Aorta (tissue), 5 donors: ENCODE measurements around the gene SDCCAG8. TPM values are rescaled to one million over a fixed set of nuclear protein-coding genes. Genes with fewer than 3 reads are reported as not detected.

Source experiments
- ATAC-seq: fragments of 200-7000 bp; cut with Tn5 transposase; one replicate; pipeline ENCODE4 v1.9.1; 2022; ENCODE audit warnings: moderate library complexity; ENCODE audit not compliant: low FRiP score
- DNase-seq, 2 donors: peaks; one replicate each; pipeline ENCODE4 v3.0.0-alpha.2; 2020
- H3K27ac ChIP-seq, 2 donors: one replicate each; pipeline ENCODE4 v1.5.1; 2013; ENCODE audit warnings: low read length in 2 of 2, mild to moderate bottlenecking in 2 of 2, moderate library complexity in 2 of 2, control low read depth in 1 of 2, inconsistent platforms in 1 of 2, low read depth in 1 of 2
- H3K27me3 ChIP-seq, 2 donors: one replicate each; pipeline ENCODE4 v1.6.1; 2013; ENCODE audit warnings: control low read depth in 1 of 2, low read length in 1 of 2, mild to moderate bottlenecking in 1 of 2, moderate library complexity in 1 of 2; ENCODE audit not compliant: insufficient read depth in 2 of 2, control insufficient read depth in 1 of 2
- H3K36me3 ChIP-seq, 2 donors: one replicate each; pipeline ENCODE4 v1.6.1; 2013; ENCODE audit warnings: control low read depth in 1 of 2, low read length in 1 of 2, mild to moderate bottlenecking in 1 of 2; ENCODE audit not compliant: insufficient read depth in 2 of 2, control insufficient read depth in 1 of 2
- H3K4me1 ChIP-seq, 2 donors: one replicate each; pipeline ENCODE4 v1.6.1; 2013; ENCODE audit warnings: low read length in 2 of 2, control low read depth in 1 of 2, mild to moderate bottlenecking in 1 of 2, moderate library complexity in 1 of 2; ENCODE audit not compliant: insufficient read depth in 2 of 2, control insufficient read depth in 1 of 2
- H3K4me3 ChIP-seq, 2 donors: one replicate each; pipeline ENCODE4 v1.5.1; 2013; ENCODE audit warnings: low read length in 2 of 2, control low read depth in 1 of 2, mild to moderate bottlenecking in 1 of 2
- H3K9me3 ChIP-seq: one replicate; pipeline ENCODE4 v1.6.1; 2013; ENCODE audit warnings: mild to moderate bottlenecking, low read length; ENCODE audit not compliant: control insufficient read depth
- WGBS, 2 donors: extraction: QIAGEN DNeasy Blood & Tissue Kit; methylation state at CpG; one replicate each; pipeline ENCODE4 v1.1.7; 2013; 5-methylcytosine and 5-hydroxymethylcytosine counted together
- intact Hi-C, 2 donors: fragments of 100-400 bp; cut with DNase I; formaldehyde crosslinking; loops; one replicate each; pipeline versions ENCODE4 v1.14.2 to v1.15.0; 2022
- polyA plus RNA-seq, 2 donors: library from polyadenylated mRNA; stranded (reverse); fragments of 200-250 nt; gene quantifications; one replicate each; pipeline ENCODE4 v1.2.3, GENCODE V29; 2013
- total RNA-seq, 2 donors: library from RNA; stranded (reverse); fragmentation: NEBNext Ultra II Directional; extraction: Animal tissue kit (Norgen Biotek cat#: 25700); gene quantifications; one replicate each; pipeline ENCODE4 v1.2.1, GENCODE V29; 2021
- donor health status: healthy with polysubstance abuse.
- donor health status: Bipolar disorder and iron deficiency.
- donor health status: DM: no; HTN: no; CAD: no.
- donor health status: DM: no; HTN: no; CAD: no.
- donor health status: DM: yes; HTN: yes; CAD: no.

The SDCCAG8 gene
- total and polyA plus RNA-seq, 4 donors = 23.2 to 93.4 (median 32.1) TPM

DNA sequence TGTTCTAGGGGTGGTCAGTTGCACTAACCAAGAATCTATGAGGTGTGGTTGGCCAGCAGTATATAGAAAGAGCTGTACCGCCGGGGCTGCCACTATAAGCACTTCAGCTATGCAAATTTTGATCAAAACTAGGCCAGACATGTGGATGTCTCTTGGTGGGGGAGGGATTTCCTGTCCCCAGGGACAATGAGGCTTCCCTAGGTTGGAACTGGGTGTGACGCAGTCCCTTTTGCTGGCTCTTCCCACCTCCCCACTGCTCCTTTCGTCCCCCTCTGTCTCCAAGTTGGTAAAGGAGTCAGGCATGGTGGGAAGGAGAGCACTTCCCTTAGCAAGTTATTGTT lies 13.6 kb downstream of the SDCCAG8 start:
- intact Hi-C loops = no loop called here
- Histone ChIP-seq H3K27me3 (no peaks in the 10 kb centered on the region), H3K9me3 (no peaks in the 10 kb centered on the region), H3K4me1 (peaks cover 2 to 14% of the 10 kb centered on the region in 2 donors), H3K27ac (no peak overlapping the region), H3K4me3 (no peak overlapping the region), H3K36me3 (peaks cover 0 to 1% of the 10 kb centered on the region in 2 donors)
- no peak for DNase-seq
- WGBS, 2 donors = 65 to 81% methylated on average over 4 of the region's 4 CpGs
- no peak for ATAC-seq

DNA sequence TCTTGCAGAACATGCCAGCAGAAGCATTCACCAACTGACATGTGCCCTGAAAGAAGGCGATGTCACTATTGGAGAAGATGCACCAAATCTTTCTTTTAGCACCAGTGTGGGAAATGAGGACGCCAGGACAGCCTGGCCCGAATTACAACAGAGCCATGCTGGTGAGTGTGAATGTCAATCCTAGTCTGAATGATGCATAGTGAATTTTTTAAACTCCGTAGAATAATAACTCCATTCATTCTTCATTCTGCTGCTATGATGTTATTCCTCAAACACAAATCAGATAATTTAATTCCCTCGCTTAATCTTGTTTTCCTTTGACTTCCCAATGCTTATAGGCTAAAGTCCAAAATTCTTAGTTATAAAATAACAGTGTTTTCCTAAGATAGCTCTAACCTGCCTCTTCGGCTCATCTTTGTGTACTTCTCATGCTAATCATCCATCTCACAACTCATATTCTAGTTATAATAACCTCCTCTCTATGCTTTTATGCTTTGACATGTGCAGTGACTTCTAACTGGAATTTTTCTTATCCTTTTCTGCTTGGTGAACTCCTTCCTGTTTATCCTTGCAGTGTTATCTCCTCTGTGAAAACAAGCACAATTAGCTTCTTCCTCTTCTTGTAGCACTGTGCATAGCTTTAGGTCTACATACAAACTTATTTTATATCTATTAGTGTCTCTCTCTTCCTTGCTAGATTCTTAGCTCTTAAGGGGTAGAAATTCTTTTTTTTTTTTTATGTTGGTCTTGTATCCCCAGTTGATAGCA lies 14.4 kb downstream of the SDCCAG8 start:
- Histone ChIP-seq H3K9me3 (no peaks in the 10 kb centered on the region), H3K36me3 (peaks cover 0 to 1% of the 10 kb centered on the region in 2 donors)

GRCh38 chr1:243271996-243272395 lies 16.2 kb downstream of the SDCCAG8 start:
- peaks cover 0 to 1% of the 10 kb centered on the region in 2 donors for H3K36me3 ChIP-seq

More for the DNA sequence above, 14.4 kb downstream of the SDCCAG8 start:
- 36 to 62% methylated on average over 6 of the region's 6 CpGs for WGBS, 2 donors
- Histone ChIP-seq H3K4me3 (no peak overlapping the region), H3K27me3 (no peaks in the 10 kb centered on the region), H3K4me1 (peaks cover 2 to 14% of the 10 kb centered on the region in 2 donors), H3K27ac (no peak overlapping the region)
- ATAC-seq (no peak), DNase-seq (no peak)
- intact Hi-C loops = no loop called here

DNA sequence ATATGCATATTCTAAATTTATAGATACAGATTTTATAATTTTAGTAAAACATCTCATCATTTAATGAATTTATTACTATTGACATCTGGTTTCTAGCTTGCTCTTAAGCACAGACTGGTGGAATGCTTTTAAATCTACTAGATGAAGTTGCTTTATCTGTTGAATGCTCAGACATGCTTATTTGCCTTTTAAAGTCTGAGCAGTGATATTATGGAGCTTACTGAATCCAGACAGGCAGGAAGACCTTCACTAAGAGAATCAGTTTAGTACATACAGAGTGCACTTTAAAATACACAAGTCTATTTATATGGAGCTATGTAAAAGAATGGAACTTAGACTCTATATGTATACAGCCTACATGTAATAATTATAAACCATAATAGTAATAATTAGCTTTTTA lies 16.6 kb downstream of the SDCCAG8 start:
- Histone ChIP-seq H3K27ac (no peak overlapping the region), H3K9me3 (no peaks in the 10 kb centered on the region), H3K4me3 (no peak overlapping the region), H3K4me1 (peaks cover 2 to 14% of the 10 kb centered on the region in 2 donors), H3K27me3 (no peaks in the 10 kb centered on the region), H3K36me3 (peaks cover 0 to 1% of the 10 kb centered on the region in 2 donors)
- ATAC-seq (no peak), DNase-seq (no peak)
- intact Hi-C loops = no loop called here

More at GRCh38 chr1:243271996-243272395, 16.2 kb downstream of the SDCCAG8 start:
- ATAC-seq = no peak
- no peaks in the 10 kb centered on the region for H3K9me3 ChIP-seq
- no peak for DNase-seq
- WGBS, 2 donors = 45 to 76% methylated on average over 1 of the region's 1 CpG
- H3K27me3 ChIP-seq = no peaks in the 10 kb centered on the region
- no peak overlapping the region for H3K27ac ChIP-seq
- H3K4me3 ChIP-seq = no peak overlapping the region
- peaks cover 2 to 14% of the 10 kb centered on the region in 2 donors for H3K4me1 ChIP-seq
- intact Hi-C loops = no loop called here

GRCh38 chr1:243273506-243273905 lies 17.7 kb downstream of the SDCCAG8 start:
- Histone ChIP-seq H3K4me3 (no peak overlapping the region), H3K27me3 (no peaks in the 10 kb centered on the region), H3K9me3 (no peaks in the 10 kb centered on the region), H3K36me3 (peaks cover 0 to 1% of the 10 kb centered on the region in 2 donors), H3K27ac (no peak overlapping the region), H3K4me1 (peaks cover 0 to 14% of the 10 kb centered on the region in 2 donors)
- ATAC-seq = no peak
- DNase-seq = no peak
- intact Hi-C loops = no loop called here
- 15 to 20% methylated on average over 3 of the region's 3 CpGs for WGBS, 2 donors

- no peaks in the 10 kb centered on the region for H3K9me3 ChIP-seq
- no peaks in the 10 kb centered on the region for H3K27me3 ChIP-seq
- intact Hi-C loops = no loop called here
- H3K27ac ChIP-seq = no peak overlapping the region
- ATAC-seq = no peak
- H3K4me1 ChIP-seq = peaks cover 0 to 14% of the 10 kb centered on the region in 2 donors
- WGBS, 2 donors = 55 to 58% methylated on average over 2 of the region's 2 CpGs
- no peak for DNase-seq
- H3K4me3 ChIP-seq = no peak overlapping the region
- peaks cover 0 to 1% of the 10 kb centered on the region in 2 donors for H3K36me3 ChIP-seq
Observed at GRCh38 chr1:243273945-243274344, 18.1 kb downstream of the SDCCAG8 start.

GRCh38 chr1:243275316-243275715 lies 19.5 kb downstream of the SDCCAG8 start:
- intact Hi-C loops = no loop called here

DNA sequence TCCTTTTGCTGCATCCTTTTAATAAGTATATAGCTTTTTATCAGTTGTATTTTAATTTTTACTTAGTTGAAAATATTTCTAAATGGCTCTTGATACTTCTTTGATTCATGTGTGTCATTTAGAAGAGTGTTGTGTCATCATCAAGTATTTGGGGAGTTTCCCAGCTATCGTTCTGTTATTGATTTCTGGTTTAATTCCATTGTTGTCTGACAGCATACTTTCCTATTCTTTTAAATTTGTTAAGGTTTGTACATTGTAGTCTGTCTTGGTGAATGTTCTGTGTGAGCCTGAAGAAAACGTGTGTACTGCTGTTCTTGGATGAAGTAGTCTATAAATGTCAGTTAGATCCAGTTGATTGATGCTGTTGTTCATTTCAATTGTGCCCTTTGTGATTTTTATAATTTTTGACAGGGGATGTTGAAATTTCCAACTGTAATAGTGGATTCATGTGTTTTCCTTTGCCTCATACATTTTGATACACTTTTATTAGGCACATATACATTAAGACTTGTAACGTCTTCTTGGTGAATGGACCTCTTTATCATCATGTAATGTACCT lies 24.8 kb downstream of the SDCCAG8 start:
- Histone ChIP-seq H3K36me3 (no peaks in the 10 kb centered on the region), H3K4me3 (no peak overlapping the region), H3K4me1 (no peaks in the 10 kb centered on the region), H3K9me3 (no peaks in the 10 kb centered on the region), H3K27ac (no peak overlapping the region), H3K27me3 (no peaks in the 10 kb centered on the region)
- no peak for DNase-seq
- 18 to 31% methylated on average over 3 of the region's 3 CpGs for WGBS, 2 donors
- intact Hi-C loops = no loop called here
- ATAC-seq = no peak

More at GRCh38 chr1:243275316-243275715, 19.5 kb downstream of the SDCCAG8 start:
- no peaks in the 10 kb centered on the region for H3K9me3 ChIP-seq
- no peak for ATAC-seq
- no peak for DNase-seq
- H3K36me3 ChIP-seq = peaks cover 0 to 1% of the 10 kb centered on the region in 2 donors
- no peak overlapping the region for H3K27ac ChIP-seq
- no peaks in the 10 kb centered on the region for H3K27me3 ChIP-seq
- peaks cover 0 to 4% of the 10 kb centered on the region in 2 donors for H3K4me1 ChIP-seq
- H3K4me3 ChIP-seq = no peak overlapping the region
- 79 to 81% methylated on average over 3 of the region's 3 CpGs for WGBS, 2 donors

DNA sequence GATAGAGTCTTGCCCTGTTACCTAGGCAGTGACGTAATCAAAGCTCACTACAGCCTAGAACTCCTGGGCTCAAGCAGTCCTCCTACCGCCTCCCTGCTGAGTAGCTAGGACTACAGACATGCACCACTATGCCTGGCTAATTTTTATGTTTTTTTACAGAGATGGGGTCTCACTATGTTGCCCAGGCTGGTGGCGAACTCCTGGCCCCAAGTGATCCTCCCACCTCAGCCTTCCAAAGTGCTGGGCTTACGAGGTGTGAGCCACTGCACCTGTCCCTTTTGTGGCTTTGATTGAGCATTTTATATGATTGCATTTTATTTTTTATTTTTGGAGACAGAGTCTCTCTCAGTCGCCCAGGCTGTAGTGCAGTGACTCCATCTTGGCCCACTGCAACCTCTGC lies 25.8 kb downstream of the SDCCAG8 start:
- intact Hi-C loops = no loop called here
- no peak for ATAC-seq
- DNase-seq = no peak
- H3K36me3 ChIP-seq = no peaks in the 10 kb centered on the region
- H3K4me3 ChIP-seq = no peak overlapping the region
- H3K4me1 ChIP-seq = peaks cover 0 to 2% of the 10 kb centered on the region in 2 donors
- H3K27ac ChIP-seq = no peak overlapping the region
- WGBS, 2 donors = 96 to 99% methylated on average over 5 of the region's 5 CpGs
- H3K9me3 ChIP-seq = no peaks in the 10 kb centered on the region
- H3K27me3 ChIP-seq = no peaks in the 10 kb centered on the region
